ENCODE results near the gene MACIR. TPM values are rescaled to one million over a fixed set of nuclear protein-coding genes. Genes with fewer than 3 reads are reported as not detected.

MACIR gene
- total RNA-seq, 1 donor from 2014 or later, result 6.4 TPM

DNA sequence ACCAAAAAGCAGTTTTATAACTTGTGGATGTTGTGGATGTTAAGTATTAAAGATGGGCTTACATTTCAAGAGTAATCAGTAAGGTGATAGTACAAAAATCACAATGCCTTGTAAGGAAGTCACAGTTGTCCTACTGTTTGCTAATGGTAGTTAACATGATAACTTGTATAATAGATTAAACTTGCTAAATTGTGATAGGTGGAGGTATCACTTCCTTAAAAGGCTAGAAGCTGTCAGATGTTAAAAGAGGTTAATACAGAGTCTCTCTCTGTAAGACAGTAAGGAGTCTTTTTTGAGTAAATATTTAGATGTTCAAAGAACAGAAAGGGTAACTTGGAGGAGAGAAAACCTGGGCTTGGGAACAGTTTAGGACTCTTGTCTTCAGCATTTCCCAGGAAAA is 14.2 kb upstream of the MACIR start:
- intact Hi-C loops (cut with micrococcal nuclease), result no loop called here

- intact Hi-C loops (cut with micrococcal nuclease), result no loop called here
Observed at GRCh38 chr5:103245761-103246160, 12.8 kb upstream of the MACIR start.

DNA sequence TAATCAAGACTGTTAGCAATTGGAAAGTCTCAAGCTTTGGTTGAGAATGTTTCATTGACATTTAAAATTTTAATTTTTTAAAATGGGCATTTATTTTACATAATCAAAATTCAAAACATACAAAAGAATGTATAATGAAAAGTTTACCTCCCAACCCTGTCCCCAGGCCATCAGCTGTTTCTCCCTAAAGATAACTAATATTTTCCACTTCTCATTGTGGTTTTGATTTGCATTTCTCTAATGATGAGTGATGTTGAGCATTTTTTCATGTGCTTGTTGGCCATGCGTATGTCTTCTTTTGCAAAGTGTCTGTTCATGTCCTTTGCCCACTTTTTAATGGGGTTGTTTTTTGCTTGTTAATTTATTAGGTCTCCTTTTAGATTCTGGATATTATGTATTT is 11.4 kb upstream of the MACIR start:
- intact Hi-C loops (cut with micrococcal nuclease), result no loop called here

GRCh38 chr5:103249068-103249467 is 9.5 kb upstream of the MACIR start:
- intact Hi-C loops (cut with micrococcal nuclease), result no loop called here

- intact Hi-C loops (cut with micrococcal nuclease), result loop anchor here (5.0 kb wide), 1 partner anchor 102 kb away; no protein-coding TSS in a partner anchor
Observed at GRCh38 chr5:103254921-103255320, 3.6 kb upstream of the MACIR start.

GRCh38 chr5:103255691-103256090 is 2.9 kb upstream of the MACIR start:
- intact Hi-C loops (cut with micrococcal nuclease), result loop anchor here (5.0 kb wide), 1 partner anchor 102 kb away; no protein-coding TSS in a partner anchor

- intact Hi-C loops (cut with micrococcal nuclease), result loop anchor here (5.0 kb wide), 1 partner anchor 101 kb away; no protein-coding TSS in a partner anchor
Observed at GRCh38 chr5:103256178-103256577, 2.4 kb upstream of the MACIR start.

DNA sequence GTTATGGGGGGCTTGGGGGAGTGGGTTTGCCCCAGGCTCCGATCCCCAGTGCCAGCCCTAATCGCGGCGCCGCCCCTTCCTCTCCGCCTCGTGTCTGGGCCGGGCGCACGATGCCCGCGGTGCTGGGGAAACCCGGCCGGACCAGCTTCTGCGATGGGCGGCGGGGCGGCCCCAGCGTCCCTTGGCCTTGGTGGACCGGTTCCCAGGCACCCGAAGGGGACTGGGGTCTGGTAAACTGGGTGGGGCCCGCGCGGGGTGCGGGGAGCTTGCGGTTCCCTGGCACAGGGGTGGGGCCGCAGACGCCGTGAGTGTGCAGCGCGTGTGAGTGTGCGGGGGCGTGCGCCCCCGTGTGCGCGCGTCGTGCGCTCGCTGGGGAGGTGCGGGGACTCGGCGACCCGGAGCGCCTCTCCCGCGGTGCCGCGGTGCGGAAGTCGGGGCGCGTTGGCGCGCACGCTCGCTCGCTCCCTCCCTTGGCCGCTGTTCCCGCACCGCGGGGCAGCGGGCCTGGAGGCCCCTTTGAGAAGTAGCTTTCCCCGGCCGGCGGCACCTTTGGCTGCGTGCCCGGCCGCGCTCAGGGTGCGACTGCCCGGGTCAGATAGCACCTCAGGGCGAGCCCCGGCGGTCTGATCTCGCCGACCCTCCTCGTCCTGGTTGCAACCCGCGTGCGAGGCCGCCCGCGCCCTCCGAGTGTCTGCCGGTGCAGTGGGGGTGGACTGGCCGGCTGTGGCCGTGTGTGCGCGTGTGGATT is 568 bp downstream of the MACIR start:
- intact Hi-C loops (cut with micrococcal nuclease), result loop anchor here (1.0 to 5.0 kb wide), 7 partner anchors 27 to 963 kb away; partner anchors contain the start of genes GIN1, PPIP5K2 and SLCO4C1

DNA sequence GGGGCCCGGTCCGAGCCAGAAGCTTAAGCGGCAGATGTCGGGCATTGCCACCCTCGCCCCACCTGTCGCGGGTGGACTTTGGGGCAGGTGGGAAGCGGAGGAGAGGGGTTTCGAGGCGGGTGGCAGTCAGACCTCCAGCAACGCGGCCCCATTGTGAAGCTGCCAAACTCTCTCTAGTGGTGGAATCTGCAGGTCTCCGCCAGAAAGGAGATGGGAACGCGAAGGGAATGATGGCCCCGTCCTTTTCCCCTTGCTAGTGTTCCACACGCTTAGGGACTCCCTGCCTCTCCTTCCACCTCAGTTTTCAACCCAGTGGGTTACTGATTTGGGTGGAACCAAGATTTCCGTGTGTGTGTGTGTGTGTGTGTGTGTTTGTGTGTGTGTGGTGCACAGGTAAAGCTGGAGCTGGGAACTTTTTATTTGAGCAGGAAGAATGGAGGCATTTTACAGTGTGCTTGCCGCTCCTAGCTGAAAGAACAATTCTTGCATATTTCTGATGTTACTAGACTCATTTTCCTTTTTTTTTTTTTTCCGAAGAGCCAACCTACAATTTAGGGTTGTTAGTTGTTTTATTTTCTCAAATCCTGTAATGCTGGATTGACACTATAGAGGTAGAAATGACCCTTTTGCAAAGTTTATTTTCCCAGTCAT is 1.3 kb downstream of the MACIR start:
- intact Hi-C loops (cut with micrococcal nuclease), result loop anchor here (2.0 to 5.0 kb wide), 2 partner anchors 81 to 97 kb away; no protein-coding TSS in a partner anchor

- intact Hi-C loops (cut with micrococcal nuclease), result no loop called here
Observed at GRCh38 chr5:103260951-103261350, 2.4 kb downstream of the MACIR start.

DNA sequence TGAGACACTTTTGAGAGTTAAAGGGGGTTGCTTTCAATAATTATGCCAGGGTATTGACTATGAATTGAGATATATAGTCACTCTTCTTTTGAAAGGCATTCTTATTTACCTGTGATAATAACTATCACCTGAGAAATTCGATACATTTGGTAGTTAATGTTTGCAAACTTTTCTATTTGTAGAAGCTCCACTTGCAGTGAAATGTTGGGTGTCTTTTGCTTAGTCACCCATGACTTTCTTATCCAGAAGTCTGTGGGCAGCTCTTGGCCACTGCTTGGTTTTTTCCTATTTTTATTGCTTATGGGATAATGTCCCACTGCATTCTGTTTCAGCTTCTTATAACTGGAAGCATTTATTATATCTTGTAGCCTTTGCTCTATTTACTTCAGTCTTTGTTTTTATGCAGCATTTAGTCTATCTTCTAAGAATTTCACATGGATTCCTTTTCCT is 3.9 kb downstream of the MACIR start:
- intact Hi-C loops (cut with micrococcal nuclease), result no loop called here

DNA sequence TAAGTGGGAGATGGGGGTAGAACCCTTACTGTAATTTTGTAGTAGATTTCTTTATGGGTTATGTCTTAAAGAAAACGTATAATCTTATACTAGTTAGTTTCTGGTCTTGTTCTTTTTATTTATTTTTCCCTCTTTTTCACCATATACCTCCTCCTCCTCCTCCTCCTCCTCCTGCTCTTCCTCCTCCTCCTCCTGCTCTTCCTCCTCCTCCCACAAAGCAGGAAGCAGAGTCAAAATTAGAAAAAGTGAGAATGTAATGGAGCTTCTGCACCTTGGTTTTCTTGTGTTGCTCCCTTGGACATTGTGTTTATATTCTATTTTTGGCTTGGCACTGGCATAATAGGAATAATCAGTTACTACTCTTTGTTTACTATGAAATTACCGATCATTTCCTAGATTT is 4.5 kb downstream of the MACIR start:
- intact Hi-C loops (cut with micrococcal nuclease), result loop anchor here (1.0 kb wide), 1 partner anchor 8 kb away; no protein-coding TSS in a partner anchor

DNA sequence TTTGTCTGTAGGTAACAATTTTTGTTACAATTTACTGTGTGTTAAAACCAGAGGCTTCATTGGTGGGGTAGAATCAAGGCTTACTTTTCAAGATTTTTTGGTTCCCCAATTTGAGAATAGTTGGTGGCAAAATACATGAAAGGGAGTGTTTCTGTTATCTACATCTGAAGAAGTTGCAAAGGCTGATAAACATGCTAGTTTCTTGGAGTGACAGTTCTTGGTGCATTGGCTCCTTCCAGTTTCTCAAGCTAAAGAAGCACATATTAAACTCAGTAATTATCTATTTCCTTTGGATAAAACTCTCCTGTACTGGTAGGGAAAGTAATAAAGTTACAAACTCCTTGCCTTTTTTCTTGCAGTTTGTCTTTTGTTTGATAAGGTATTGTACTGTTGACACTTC is 5.9 kb downstream of the MACIR start:
- intact Hi-C loops (cut with micrococcal nuclease), result no loop called here

DNA sequence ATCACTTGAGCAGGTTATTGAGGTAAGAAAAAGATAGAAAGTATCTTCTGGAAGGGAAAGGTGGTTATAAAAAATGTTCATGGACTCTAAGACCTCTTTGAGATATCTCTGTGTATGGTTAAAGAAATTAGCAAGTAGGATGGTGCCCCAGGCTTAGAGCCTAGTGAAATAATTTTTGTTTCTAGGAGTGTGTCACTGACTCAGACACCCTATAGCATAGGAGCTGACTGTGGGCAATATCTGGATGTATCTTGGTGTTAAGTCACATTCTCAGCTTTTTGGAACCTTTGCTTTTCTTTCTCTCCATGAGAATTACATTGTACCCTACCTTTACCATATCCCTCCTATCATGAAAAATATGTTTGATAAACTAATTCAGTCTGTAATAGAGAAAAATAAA is 12.0 kb downstream of the MACIR start:
- intact Hi-C loops (cut with micrococcal nuclease), result no loop called here

DNA sequence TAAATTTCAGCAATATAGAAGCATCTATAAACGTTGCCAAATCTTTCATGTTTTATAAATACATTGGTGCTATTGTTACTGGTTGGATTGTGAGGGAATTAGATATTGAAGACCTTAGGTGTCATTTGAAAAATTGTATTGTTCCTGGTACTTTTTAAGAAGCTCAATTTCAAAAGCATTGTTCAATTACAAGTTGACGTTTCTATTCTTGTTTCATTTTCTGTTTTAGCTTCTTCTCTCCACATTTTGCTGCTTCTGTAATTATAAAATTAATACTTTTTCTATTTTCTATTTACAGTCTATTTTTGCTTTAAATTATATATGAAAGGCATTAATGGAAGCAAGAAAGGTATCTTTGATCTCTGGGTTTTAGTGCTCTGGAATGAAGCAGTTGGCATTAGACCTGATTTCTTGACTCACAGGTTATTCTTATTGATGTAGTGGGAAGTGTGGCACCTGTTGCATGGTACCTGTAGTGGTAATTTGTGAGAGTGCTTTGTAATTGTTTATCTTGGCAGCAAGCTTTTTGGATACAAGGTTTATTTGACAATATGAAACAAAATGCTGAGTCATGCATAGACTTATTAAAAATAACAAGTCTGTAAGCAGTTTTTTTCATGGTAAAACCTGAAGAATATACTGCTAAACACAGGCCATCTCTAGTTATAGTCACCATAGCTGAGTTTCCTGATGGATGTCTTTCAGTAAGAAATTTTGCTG is 13.2 kb downstream of the MACIR start:
- intact Hi-C loops (cut with micrococcal nuclease), result loop anchor here (1.0 kb wide), 1 partner anchor 8 kb away; no protein-coding TSS in a partner anchor

DNA sequence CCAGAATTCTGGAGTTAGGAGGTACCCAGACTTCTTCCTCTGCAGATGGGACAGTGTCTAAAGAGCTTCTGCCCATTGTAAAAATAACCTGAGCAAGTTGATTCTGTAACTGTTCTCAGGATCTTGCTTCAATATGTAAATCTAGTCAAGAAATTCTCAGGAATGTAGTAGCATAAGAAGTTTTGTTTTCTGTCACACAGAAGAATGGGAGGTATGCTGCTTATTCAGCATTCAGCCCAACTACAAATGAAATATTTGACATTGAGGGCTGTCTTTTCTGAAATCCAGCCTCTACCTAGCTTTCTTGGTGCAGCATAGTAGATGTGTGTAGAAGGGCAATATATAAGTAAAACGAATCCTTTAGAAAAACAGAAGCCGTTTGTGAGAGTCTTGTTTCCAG is 13.8 kb downstream of the MACIR start:
- intact Hi-C loops (cut with micrococcal nuclease), result no loop called here

GRCh38 chr5:103273952-103274351 is 15.4 kb downstream of the MACIR start:
- intact Hi-C loops (cut with micrococcal nuclease), result no loop called here

DNA sequence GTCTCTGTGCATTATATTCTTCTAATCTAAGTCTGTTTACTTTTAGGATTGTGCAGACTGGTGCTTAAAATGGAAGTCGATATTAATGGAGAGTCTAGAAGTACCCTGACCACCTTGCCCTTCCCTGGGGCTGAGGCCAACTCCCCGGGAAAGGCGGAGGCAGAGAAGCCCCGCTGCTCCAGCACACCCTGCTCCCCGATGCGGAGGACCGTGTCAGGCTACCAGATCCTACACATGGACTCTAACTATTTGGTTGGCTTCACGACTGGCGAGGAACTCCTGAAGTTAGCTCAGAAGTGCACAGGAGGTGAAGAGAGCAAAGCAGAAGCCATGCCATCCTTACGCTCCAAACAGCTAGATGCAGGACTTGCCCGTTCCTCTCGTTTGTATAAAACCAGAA is 17.3 kb downstream of the MACIR start:
- intact Hi-C loops (cut with micrococcal nuclease), result no loop called here

- intact Hi-C loops (cut with micrococcal nuclease), result no loop called here
Observed at GRCh38 chr5:103280967-103281366, 22.4 kb downstream of the MACIR start.

GRCh38 chr5:103283120-103283519 is 24.6 kb downstream of the MACIR start:
- intact Hi-C loops (cut with micrococcal nuclease), result no loop called here

GRCh38 chr5:103283869-103284268 is 25.3 kb downstream of the MACIR start:
- intact Hi-C loops (cut with micrococcal nuclease), result no loop called here

DNA sequence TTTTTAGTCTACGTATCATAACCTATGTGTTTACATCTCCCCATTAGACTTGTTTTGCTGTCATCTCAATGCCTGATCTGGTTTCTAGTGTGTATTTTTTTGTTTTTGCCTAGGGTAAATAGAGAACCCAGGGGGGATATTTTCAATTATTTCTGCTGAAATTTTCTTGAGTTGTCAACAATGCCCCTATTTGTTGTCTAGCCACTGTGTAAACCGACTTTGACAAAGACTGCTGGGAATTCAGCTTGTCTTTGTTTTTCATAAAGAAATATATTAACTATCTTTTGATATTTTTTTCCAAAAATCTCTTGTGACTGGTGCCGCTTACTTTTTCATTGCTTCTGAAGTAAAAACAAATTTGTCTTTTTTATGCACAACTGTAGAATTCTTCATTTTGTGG is 28.1 kb downstream of the MACIR start:
- intact Hi-C loops (cut with micrococcal nuclease), result no loop called here
